Effector CD4-positive, alpha-beta T cell (primary cell): ENCODE data around the gene IQCK.
"Not testable (repeated sequence)": the region's sequence is repeated elsewhere in the genome, so short reads cannot be mapped to it uniquely, and the experiment has no call there.

Source experiments
- DNase-seq: peaks from one replicate; pipeline ENCODE4 v3.0.0-alpha.2; 2020

Gene IQCK

GRCh38 chr16:19760356-19761060, 42.4 kb downstream of the IQCK start:
- no peak for DNase-seq

- DNase-seq = no peak
Observed at GRCh38 chr16:19765860-19766553, 47.9 kb downstream of the IQCK start.

DNA sequence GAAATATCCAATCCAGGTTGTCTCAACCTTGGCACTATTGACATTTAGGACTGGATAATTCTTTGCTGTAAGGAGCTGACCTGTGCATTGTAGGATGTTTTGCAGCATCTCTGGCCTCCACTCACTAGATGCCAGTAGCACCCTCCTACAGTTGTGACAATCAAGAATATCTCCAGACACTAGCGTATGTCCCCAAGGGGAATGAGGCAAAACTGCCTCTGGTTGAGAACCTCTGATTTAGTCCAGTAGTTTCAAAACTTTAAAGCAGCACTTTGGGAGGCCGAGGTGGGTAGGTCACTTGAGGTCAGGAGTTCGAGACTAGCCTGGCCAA, 48.4 kb downstream of the IQCK start:
- DNase-seq = no peak

- no peak for DNase-seq
Observed at GRCh38 chr16:19766988-19767387, 48.9 kb downstream of the IQCK start.

- DNase-seq = no peak
Observed at GRCh38 chr16:19767497-19767896, 49.4 kb downstream of the IQCK start.

DNA sequence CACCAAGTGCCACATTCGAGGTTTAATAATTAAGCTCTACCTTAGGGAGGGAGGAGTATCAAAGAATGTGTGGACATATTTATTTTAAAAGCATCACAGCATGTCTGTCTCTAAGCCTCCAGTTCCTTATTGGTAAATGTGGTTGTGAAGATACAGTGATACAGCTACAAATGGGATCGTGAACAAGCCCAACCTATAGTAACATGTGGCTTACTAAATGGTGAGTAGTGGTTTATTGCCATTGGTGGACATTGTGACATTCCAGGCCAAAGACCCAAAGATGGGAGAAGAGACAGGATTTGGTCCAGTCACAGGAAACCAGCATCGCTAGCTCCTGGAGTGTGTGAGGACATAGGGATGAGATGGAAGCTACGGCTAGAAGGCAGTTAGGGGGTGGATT, 51.2 kb downstream of the IQCK start:
- no peak for DNase-seq

DNA sequence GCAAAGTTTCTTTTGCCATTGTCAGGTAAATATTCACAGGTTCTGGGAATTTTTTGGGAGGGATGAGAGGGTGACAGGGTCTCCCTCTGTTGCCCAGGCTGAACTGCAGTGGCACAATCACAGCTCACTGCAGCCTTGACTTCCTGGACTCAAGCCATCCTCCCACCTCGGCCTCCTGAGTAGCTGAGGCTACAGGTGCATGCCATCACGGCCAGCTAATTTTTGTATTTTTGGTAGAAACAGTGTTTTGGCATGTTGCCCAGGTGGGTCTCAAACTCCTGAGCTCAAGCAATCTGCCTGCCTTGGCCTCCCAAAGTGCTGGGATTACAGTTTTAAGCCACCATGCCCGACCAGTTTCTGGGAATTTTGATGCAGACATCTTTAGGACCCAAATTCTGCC, 53.0 kb downstream of the IQCK start:
- DNase-seq = no peak

DNA sequence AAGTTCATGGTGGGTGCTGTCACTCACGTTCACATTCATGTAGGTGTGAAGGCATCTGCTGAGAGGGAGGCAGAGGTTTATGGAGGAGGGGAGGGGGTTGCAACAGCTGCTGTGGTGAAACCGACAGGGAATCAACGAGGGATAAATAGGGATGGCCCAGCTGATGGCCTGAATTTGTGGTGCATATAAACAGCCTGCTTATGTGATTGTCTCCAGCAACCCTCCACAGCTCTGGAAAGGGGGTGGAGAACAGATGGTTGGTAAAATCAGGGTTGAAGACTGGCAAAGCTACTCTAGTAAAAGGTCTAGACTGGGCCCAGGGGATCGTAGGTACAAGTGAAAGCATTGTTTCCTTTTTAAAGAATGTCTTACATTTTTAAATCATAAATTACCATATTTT, 53.7 kb downstream of the IQCK start:
- no peak for DNase-seq

- DNase-seq = no peak
Observed at GRCh38 chr16:19774024-19774423, 56.0 kb downstream of the IQCK start.

DNA sequence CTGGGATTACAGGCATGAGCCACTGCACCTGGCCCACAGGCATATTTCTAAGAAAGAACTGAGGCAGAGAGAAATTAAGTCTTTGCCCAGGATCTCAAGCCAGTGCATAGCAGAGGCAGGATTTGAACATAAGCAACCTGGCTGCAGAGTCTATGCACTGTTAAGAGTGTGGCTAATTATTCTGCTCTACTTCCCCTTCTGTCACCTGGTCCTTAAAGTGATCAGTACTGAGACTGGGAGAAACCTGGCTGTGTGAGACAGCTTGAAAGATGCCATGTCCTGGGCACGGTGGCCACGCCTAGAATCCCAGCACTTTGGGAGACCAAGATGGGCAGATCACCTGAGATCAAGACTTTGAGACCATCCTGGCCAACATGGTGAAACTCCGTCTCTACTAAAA, 58.1 kb downstream of the IQCK start:
- DNase-seq = no peak

GRCh38 chr16:19776565-19776964, 58.5 kb downstream of the IQCK start:
- no peak for DNase-seq

DNA sequence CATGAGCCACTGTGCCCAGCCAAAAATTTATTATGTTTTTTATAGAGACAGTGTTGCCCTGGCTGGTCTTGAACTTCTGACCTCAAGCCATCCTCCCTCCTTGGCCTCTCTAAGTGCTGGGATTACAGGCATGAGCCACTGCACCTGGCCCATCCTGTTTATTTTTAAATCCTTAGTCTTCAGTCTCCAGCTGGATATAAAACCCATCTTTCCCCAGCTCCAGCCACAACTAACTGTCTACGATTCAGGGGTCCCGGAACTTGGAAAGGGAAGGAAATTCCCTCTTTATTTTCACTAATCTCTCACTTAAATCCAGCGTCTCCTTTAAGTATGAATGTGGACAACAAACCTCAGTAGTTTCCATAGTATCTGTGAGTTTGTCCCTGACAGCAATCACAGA, 62.2 kb downstream of the IQCK start:
- no peak for DNase-seq

- no peak for DNase-seq
Observed at GRCh38 chr16:19781226-19781625, 63.2 kb downstream of the IQCK start.

DNA sequence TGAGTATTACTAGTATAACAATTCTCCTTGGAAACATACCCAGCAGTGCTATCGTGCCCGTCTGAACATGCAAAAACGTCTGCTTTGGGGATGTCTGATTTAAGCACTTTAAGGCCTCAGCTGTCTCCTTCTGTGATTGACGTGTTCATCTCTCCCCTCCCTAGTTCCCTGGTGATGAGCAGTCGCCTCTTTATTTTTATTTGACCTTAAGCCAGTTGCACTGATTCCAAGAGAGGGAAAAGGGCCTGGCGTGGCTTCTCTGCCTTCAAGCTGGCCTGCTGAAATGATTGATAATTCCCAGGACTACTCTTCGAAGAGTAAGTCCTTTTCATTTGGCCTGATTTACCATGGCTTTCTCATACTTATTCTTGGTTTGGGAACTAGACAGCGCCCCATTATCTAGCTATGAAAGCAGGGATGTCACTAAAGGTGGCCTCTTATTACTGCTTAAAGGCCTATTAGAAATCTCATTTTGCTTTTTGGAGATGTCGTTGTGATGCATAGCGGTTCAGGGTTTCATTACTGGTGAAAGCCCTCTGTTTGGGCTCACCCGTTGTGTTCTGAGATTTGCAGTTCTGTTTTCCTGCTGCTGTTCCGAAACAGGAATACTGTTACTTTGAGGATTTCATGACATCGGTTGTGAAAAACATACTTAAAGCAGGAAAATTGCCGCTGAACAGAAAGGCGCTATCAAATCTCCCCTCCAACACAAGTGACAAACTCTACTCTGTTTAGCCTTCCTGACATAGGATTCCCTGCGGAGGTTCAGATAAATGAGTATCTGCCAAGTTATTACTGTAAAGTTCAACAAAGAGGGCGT, 65.5 kb downstream of the IQCK start:
- DNase-seq = no peak

DNA sequence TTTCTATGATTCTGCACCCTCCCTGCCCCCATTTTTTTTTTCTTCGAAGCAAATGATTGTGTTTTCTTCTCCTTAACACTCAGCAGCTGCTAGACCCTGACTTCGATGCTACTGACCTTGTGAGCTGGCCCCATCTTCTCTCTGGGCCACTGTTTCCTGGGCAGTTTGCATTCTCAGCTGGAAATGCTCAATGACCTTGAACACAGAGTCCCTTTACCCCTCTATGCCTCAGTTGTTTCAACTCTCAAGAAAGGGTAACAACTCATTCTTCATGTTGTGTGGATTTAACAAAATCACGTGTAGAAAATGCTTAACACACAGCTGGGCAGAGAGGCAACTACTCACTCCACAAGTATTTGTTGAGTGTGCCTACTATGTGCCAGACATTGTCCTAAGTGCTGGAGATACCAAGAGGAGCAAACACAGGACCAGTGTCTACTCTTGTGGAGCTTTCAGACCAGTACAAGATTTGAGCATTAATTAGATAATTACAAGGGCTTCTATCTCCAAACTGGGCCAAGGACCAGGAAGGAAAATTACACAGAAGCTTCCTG, 66.2 kb downstream of the IQCK start:
- DNase-seq = no peak

GRCh38 chr16:19785081-19785480, 67.0 kb downstream of the IQCK start:
- no peak for DNase-seq

GRCh38 chr16:19785512-19786130, 67.5 kb downstream of the IQCK start:
- no peak for DNase-seq

DNA sequence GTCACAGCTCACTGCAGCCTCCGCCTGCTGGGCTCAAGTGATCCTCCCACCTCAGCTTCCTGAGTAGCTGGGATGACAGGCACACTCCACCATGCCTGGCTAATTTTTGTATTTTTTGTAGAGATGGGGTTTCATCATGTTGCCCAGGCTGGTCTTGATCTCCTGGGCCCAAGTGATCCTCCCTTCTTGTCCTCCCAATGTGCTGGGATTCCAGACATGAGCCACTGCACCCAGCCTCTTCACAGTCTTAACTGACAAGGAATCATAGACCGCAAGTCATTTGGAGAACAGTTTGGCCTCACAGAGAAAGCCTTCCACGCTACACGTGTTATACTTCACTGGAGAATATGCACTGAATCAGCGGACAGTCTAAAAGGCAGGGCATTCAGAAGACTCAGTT, 83.3 kb downstream of the IQCK start:
- DNase-seq = not testable (repeated sequence)

GRCh38 chr16:19801824-19802223, 83.8 kb downstream of the IQCK start:
- not testable (repeated sequence) for DNase-seq

GRCh38 chr16:19802612-19803011, 84.5 kb downstream of the IQCK start:
- no peak for DNase-seq

- DNase-seq = no peak
Observed at GRCh38 chr16:19804538-19805323, 86.7 kb downstream of the IQCK start.

DNA sequence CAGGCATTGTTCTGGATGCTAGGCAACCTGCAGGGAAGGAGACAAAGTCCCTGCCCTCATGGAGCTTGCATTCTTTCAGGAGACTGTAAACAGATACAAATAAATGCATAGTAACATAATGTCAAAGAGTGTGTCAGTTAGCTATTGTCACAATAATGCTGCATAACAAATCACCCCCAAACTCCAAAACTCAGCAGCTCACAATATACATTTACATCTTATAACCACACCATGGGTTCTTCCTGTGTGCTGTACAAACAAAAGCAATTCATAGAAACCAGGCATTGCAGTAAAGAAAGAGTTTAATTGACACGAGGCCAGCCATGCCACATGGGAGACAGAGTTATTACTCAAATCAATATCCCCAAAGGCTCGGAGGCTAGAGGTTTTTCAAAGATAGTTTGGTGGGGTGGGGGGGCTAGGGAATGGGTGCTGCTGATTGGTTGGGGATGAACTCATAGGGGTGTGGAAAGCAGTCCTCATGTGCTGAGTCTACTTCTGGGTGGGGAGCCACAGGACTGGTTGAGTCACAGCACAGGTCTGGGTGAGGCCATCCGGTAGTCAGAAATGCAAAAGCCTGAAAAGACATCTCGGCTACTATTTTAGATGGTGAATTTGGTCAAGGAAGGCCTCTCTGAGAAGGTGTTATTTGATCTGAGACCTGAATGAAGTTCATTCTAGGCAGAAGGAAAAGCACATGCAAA, 87.5 kb downstream of the IQCK start:
- no peak for DNase-seq
